COLO829 (cell line): Measurements from ENCODE around the gene GALP.
"Not testable (repeated sequence)": the region's sequence is repeated elsewhere in the genome, so short reads cannot be mapped to it uniquely, and the experiment has no call there.

Experiments
- DNase-seq: peaks from one replicate; pipeline ENCODE4 v3.0.0; 2012; ENCODE audit warnings: low spot score

GALP gene

DNA sequence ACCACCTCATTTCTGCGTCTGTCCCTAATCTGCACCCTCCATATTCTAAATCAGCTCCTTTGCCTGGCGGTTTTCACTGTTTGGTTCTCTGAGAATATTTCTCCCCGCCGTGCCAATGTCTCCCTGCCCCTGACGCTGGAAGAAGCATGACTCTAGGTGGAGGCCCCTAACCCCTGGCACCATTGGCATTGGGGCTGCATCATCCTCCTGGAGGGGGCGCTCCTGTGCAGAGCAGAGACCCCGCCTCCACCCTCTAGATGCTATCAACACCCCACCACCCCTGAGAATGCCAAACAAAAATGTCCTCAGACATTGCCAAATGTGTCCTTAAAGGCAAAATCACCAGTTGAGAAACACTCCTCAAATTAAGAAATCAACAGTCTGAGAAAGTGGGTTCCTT is 15.3 kb downstream of the GALP start:
- DNase-seq: no peak

DNA sequence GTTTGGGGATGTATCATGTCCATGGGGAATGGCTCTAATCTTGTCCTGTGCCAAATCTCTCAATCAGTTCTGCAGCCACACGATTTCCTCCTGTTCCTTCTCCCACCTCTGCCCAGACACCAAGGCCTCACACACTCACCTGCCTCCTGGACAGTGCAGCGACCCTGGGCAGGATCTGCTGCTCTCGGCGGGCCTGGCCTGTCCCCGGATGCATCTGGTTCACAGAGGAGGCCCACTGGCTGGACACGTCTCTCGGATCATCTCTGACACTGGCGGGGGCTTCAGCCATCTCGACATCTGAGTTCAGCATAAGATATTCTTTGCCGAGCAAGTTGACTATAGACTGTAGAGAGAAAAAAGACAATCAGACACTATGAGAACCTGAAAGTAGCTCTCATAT is 15.9 kb downstream of the GALP start:
- no peak for DNase-seq

DNA sequence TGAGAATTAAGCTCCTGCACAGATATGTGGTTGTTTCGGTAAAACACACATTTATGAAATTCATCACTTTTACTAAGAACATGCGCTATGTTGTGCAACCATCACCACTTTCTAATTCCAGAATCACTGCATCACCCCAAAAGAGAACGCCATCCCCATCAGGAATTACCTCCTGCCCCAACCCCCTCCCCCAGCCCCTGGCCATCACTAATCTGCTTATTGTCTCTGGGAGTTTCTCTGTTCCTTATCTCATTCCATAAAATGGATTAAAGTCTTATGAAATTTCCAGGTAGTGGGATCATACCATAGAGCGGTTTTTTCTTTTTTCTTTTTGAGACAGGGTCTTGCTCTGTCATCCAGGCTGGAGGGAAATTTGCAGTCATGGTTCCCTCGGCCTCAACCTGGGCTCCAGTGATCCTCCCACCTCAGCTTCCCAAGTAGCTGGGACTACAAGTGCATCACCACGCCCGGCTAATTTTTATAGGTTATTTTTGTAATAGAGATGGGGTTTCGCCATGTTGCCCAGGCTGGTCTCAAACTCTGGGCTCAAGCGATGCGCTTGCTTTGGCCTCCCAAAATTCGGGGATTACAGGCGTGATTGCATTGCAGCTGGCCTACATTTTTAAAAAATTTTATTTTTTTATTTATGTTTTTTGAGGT is 18.3 kb downstream of the GALP start:
- DNase-seq: no peak

DNA sequence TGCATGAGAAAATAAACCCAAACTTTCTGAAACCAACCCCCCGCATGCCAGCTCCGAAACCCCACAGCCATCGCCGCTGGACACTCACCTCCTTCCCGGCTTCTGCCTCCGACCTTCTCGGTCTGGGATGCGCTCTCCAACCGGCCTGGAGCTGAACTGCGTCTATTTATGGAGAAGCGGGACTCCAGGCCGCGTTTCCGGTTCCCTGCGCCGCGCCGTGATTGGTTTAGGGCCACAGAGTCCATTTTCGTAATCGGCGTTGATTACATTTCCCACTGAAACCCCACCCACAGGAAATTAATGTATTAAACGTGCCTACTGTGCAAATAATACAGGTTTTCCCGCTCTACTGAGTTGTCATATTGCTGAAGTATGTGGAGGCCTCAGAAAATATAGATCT is 21.8 kb downstream of the GALP start, which contains the start of gene ZSCAN5B:
TSS of gene ZSCAN5B (minus strand) at position 138 of the 400 bp plus-strand sequence. CDS start 4,731 bp downstream, outside the sequence.
- DNase-seq: not testable (repeated sequence)

DNA sequence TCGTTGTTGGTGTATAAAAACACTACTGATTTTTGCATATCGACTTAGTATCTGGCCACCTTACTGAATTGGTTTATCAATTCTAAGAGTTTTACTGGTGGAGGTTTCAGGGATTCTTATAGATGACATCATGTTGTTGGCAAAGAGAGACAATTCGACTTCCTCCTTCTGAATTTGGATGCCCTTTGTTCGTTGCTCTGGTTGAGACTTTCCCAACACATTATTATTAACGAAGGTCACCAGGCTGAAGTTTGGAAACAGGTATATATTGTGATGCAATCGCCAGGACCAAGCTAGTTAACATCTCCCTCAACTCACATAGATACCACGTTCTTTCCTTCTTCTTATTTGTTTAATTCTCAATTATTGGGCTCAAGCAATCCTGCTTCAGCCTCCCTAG is 23.9 kb downstream of the GALP start:
- no peak for DNase-seq

DNA sequence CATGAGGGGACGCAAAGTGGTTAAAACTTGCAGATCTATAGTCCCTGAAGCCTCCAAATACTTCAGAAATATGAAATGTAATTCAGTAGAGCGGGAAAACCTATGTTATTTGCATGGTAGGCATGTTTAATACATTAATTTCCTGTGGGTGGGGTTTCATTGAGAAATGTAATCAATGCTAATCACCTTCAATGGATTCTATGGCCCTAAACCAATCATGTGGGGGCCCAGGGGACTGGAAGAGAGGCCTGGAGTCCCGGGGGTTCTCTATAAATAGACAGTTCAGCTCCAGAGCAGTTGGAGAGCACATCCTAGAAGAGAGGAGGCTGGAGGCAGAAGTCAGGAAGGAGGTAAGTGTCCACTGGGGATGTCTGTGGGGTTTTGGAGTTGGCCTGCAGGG is 26.2 kb downstream of the GALP start, which contains the start of gene ZSCAN5C:
TSS of gene ZSCAN5C (plus strand) at position 301 of the 400 bp plus-strand sequence. CDS start 3,641 bp downstream, outside the sequence.
- no peak for DNase-seq

DNA sequence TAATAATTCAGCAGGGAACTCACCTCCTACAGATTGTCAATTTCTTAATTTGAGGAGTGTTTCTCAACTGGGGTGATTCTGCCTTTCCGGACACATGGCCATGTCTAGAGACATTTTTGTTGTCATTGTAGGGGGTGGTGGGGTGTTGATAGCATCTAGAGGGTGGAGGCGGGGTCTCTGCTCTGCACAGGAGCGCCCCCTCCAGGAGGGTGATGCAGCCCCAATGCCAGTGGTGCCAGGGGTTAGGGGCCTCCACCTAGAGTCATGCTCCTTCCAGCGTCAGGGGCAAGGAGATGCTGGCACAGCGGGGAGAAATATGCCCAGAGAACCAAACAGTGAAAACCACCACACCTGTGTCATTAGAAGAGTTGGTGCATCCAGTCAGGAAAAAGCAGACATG is 31.8 kb downstream of the GALP start:
- DNase-seq: not testable (repeated sequence)

DNA sequence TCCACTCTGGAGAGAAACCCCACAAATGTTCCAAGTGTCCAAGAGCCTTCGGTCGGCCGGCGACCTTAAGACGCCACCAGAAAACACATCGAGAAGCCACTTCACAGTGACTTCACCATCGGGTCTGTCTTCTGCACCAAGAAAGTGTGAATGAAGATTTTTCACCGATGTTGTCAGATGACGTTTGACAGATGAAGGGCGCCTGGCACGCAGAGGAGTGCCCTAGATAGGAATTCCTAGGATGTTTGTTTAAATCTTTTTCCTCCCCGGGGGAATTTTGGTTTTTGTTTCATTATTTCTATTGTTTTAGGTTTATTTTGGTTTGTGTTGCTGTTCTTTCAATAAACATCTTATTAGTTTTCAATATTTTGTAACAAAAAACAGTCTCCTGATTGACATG is 33.3 kb downstream of the GALP start:
- no peak for DNase-seq

DNA sequence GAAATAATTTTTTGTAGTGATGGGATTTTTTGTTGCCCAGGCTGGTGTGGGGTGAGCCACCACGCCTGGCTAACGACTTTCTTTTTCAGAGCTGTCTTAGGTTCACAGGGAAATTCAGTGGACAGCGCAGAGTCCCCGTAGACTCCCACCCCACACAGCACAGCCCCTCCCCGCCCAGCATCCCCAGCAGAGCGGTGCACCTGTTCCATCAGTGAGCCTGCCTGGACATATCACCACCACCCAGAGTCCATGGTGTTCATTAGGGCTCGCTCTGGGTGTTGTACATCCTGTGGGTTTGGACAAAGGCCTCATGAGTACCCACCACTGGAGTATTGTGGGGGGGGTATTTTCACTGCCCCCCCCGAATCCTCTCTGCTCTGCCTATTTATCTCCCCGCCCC is 34.2 kb downstream of the GALP start:
- DNase-seq: not testable (repeated sequence)

DNA sequence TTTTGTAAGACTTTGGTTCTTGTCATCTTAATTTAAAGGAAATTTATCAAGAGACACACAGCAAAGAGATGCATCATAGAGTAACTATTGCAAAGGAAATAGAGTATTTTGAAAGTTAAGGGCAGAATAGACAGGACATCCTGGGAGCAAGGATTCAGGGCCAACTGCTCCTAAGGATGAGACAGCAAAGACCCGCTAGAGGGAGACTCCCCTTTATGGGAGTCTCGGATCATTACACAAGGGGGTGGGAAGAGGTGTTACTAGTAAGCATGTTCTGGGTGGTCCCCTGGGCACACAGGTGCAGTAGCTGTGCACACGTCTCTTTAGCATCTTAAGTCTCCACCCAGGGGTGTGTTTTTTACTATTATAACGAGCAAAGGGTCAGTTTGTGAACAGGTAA is 35.9 kb downstream of the GALP start:
- DNase-seq: no peak

DNA sequence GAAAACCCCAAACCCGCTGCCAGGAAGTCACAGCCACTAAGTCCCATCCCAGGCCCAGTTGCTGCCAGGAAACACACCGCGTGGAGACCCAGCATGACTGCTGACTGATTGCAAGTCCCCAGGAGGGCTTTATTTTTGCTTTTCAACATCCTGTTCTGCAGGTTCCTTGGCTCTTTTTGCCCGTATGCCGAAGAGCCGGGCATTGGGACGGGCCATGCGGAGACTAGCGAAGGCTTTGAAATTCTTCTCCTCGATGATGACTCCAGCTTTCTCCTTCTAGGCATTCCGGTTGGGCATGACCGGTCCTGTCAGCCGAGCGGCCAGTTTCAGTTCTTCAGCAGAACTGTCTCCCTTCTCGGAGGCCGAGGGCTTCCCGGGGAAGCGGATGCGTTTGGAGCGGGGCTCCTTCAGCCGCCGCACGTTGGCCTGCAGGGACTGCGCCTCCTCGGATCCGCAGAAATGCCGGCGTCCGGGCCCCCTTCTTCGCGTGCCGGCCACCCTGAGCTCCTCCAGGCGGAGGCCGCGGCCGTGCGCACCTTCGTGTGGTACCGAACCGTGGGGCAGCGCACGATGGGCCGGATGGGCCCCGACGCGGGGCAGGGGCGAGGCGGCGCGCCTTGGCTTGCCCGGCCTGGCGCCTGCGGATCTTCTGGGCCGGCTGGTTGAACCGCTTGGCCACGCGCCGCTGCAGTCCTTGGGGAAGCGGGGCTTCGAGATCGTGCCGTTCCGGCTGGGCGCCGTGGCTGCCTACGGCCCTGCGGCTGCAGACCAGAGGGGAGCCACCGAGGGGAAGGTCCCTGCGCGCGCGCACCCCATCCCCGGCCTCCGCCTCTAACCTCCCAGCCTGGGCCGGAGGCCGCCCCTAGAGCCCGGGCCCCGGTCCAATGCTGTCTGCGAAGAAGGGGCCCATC is 41.5 kb downstream of the GALP start:
- no peak for DNase-seq

DNA sequence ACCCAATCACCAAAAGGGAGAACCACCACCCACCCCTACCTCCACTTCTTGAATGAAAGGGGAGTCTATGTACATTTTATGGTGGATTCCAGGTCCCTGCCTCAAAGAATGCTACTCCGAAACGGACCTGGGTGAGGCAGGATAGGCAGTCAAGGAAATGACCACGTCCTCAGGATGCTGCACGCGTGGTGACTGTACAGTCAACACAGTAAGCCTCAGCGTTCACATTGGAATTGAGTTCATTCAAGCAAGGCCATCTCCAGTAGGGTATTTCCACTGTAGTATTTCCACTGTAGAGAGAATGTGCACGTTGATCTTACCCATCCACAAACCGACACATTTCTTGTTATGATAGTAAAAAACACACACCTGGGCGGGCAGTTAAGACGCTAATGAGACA is 43.2 kb downstream of the GALP start:
- DNase-seq: no peak

DNA sequence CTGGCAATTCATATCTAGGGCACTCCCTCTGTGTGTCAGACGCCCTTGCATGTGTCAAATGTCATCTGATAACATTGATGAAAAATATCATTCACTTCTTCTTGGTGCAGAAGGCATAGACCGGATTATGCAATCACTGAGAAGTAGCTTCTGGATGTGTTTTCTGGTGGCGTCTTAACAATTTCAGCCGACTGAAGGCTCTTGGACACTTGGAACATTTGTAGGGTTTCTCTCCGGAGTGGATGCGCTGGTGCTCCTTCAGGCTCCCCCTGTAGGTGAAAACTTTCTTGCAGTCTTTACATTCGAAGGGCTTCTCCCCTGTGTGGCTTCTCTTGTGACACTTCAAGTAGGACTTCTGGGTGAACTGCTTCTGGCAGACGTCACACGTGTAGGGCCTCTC is 45.6 kb downstream of the GALP start:
- DNase-seq: not testable (repeated sequence)

DNA sequence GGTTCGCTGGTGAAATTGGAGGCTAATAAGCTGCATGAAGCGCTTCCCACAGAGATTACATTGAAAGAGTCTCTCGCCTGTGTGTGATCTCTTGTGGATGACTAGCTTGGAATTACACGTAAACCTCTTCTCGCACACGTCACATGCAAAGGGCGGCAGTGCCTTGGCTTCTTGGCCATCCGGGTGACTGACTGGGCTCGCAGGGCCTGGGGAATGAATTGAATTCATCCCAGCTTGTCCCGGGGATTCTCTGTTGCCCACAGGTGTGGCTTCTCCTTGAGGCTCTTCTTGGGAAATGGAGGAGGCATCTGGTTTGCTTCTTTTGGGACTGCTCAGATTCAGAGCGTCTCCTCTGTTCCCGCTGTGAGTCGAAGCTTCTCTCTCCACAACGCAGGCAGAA is 46.0 kb downstream of the GALP start:
- DNase-seq: no peak

DNA sequence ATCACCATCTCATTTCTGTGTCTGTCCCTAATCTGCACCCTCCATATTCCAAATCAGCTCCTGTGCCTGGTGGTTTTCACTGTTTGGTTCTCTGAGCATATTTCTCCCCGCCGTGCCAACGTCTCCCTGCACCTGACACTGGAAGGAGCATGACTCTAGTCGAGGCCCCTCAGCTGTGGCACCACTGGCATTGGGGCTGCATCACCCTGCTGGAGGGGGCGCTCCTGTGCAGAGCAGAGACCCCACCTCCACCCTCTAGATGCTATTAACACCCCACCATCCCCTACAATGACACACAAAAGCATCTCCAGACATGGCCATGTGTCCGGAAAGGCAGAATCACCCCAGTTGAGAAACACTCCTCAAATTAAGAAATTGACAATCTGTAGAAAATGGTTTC is 47.1 kb downstream of the GALP start:
- DNase-seq: no peak

DNA sequence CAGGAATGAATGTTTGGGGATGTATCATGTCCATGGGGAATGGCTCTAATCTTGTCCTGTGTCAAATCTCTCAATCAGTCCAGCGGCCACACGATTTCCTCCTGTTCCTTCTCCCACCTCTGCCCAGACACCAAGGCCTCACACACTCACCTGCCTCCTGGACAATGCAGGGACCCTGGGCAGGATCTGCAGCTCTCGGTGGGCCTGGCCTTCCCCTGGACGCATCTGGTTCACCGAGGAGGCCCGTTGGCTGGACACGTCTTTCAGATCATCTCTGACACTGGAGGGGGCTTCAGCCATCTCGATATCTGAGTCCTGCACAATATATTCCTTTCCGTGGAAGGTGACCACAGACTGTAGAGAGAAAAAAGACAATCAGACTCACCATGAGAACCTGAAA is 47.7 kb downstream of the GALP start:
- no peak for DNase-seq
